ENCODE data around the gene FOXP1.

FOXP1 gene

DNA sequence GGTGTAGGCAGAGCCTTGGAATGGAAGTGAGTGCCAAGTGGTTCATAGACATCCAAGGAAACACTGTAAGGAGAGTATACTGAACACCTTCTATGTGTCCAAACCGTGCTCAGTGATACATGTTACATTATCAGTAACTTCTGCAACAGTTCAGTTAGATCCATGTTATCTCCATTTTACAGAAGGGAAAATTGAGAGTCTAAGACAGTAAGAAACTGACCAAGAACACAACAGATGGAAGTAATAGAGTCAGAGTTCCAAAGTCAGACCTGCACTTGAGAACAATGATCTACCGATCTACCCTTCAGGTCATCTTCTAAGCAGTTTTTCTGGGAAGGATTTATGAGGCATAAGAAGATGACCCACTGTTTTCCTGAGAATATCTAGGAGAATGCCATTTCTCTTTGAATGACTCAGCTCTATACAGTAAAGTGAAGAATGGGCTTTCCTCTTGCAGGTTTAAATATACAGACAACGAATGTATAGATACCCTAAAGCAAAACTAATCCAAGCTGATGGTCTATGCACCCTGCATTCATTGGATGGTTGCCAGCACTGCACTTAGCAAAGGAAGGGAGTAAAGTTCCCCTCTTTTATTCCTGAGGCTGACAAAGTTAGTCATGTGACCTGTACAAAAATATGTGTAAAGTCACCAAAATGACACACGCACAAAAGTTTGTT lies 667.0 kb downstream of the FOXP1 start:
- DNase-seq, result no peak

DNA sequence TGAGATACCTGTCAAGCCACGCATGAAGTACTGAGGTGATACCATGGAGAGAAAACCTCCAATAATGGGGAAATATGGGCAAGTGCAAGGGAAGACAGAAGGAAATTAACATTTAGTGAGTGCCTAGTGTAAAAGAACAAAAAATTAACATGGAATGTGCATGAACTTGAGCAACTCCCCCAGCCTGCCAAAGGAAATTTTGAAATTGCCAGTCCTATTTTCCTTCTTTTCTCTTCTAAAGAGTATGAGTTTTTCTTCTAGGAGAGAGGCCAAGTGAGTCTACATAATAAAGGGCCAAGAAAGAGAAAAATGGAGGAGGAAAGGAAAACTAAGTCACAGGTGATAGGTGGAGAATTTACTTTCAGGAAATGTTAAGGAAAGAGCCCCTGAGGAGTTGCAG lies 668.7 kb downstream of the FOXP1 start:
- DNase-seq, result no peak

DNA sequence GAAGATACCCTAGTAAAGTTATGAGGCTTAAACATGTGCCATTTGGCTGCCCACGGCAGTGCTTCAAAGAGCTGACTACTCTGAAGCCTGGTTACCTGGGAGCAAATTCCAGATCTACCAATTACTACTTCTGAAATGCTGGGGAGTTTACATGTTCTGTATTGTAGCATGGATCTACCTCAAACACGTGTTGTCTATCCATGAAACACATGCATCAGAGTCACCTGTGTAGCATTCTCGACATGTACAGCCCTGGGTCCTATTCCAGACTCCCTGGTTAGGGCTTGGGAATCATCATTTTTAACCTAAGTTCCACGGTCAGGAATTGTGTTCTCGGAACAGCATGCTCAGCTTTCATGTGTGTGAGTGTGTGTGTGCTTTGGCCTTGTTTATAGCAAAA lies 671.8 kb downstream of the FOXP1 start:
- DNase-seq, result no peak

DNA sequence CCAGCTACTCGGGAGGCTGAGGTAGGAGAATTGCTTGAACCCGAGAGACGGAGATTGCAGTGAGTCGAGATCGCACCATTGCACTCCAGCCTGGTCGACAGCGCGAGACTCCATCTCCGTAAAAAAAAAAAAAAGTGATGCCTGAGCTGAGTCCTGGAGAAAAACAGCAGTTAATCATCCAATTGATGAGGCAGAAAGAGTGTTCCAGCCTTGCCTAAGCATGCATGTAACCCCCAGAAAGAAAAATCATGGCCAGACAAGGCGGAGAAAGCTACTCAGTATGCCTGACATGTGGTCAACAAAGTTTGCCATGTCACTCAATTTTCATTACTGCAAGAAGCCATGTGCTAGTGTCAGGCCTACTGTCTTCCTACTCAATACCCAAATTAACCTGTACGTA lies 678.0 kb downstream of the FOXP1 start:
- DNase-seq, result no peak

Data from cortex of kidney (tissue), 1 donor.